CD14-positive monocyte (primary cell): Measurements from ENCODE around the gene PROZ. TPM values are rescaled to one million over a fixed set of nuclear protein-coding genes. Genes with fewer than 3 reads are reported as not detected.

Source experiments
- DNase-seq, 3 donors: peaks; one replicate each; pipeline ENCODE4 v3.0.0-alpha.2; 2011 to 2022
- H2AFZ ChIP-seq: 2 replicates; pipeline ENCODE4 v1.6.0; 2012; ENCODE audit warnings: mild to moderate bottlenecking, low read depth, low read length, inconsistent platforms; ENCODE audit not compliant: insufficient read depth, poor library complexity, severe bottlenecking
- H3K27ac ChIP-seq, 2 donors: 1 replicate in 1 of 2; 2 replicates in 1 of 2; pipeline ENCODE4 v1.5.1; 2012 to 2013; ENCODE audit warnings: low read length in 2 of 2, control low read depth in 1 of 2, inconsistent platforms in 1 of 2, low read depth in 1 of 2, mild to moderate bottlenecking in 1 of 2
- H3K27me3 ChIP-seq, 2 donors: one replicate each; pipeline versions ENCODE4 v1.6.0 to v1.6.1; 2011 to 2013; ENCODE audit warnings: low read length in 2 of 2; ENCODE audit not compliant: control insufficient read depth in 2 of 2, insufficient read depth in 2 of 2
- H3K36me3 ChIP-seq, 2 donors: replicated peaks in 1 of 2; 1 replicate in 1 of 2; 2 replicates in 1 of 2; pipeline versions ENCODE4 v1.5.1 to v1.6.1; 2012 to 2013; ENCODE audit warnings: low read length in 2 of 2, control low read depth in 1 of 2, inconsistent platforms in 1 of 2, mild to moderate bottlenecking in 1 of 2; ENCODE audit not compliant: insufficient read depth in 2 of 2, control insufficient read depth in 1 of 2
- H3K4me1 ChIP-seq, 2 donors: 1 replicate in 1 of 2; 2 replicates in 1 of 2; pipeline versions ENCODE4 v1.5.1 to v1.6.1; 2012 to 2013; ENCODE audit warnings: low read length in 2 of 2, control low read depth in 1 of 2, inconsistent platforms in 1 of 2, mild to moderate bottlenecking in 1 of 2, moderate library complexity in 1 of 2; ENCODE audit not compliant: insufficient read depth in 2 of 2, control insufficient read depth in 1 of 2
- H3K4me2 ChIP-seq: replicated peaks from 2 replicates; pipeline ENCODE3; 2012; ENCODE audit warnings: low read length, moderate library complexity, mild to moderate bottlenecking; ENCODE audit not compliant: poor library complexity, severe bottlenecking; ENCODE audit errors: extremely low read depth
- H3K4me3 ChIP-seq, 3 experiments: fragments of 200-600 bp in 1 of 3; sonication (generic) in 1 of 3; replicated peaks in 1 of 3; 1 replicate in 2 of 3; 2 replicates in 1 of 3; pipeline ENCODE4 v1.5.1; 2011 to 2013; ENCODE audit warnings: low read length in 3 of 3, mild to moderate bottlenecking in 3 of 3, control low read depth in 2 of 3, low read depth in 2 of 3, inconsistent platforms in 1 of 3, moderate library complexity in 1 of 3
- H3K79me2 ChIP-seq: 2 replicates; pipeline ENCODE4 v1.6.0; 2012; ENCODE audit warnings: mild to moderate bottlenecking, control low read depth, inconsistent platforms, low read length, moderate library complexity; ENCODE audit not compliant: insufficient read depth
- H3K9ac ChIP-seq: 2 replicates; pipeline ENCODE4 v1.6.0; 2017; ENCODE audit warnings: low read length, mild to moderate bottlenecking; ENCODE audit not compliant: insufficient read depth, poor library complexity, severe bottlenecking
- H3K9me3 ChIP-seq, 2 donors: replicated peaks in 1 of 2; 1 replicate in 1 of 2; 2 replicates in 1 of 2; pipeline versions ENCODE4 v1.5.1 to v1.6.1; 2012 to 2013; ENCODE audit warnings: low read length in 2 of 2, control low read depth in 1 of 2; ENCODE audit not compliant: control insufficient read depth in 1 of 2, insufficient read depth in 1 of 2
- H4K20me1 ChIP-seq: 2 replicates; pipeline ENCODE4 v1.6.0; 2012; ENCODE audit warnings: mild to moderate bottlenecking, low read length, control low read depth, moderate library complexity; ENCODE audit not compliant: insufficient read depth
- H3K27ac Mint-ChIP-seq, 7 donors: one replicate each; pipeline ENCODE4 v1.8.0; 2020; ENCODE audit warnings: mild to moderate bottlenecking in 7 of 7, mixed read lengths in 7 of 7, moderate library complexity in 6 of 7, inconsistent platforms in 2 of 7
- H3K27me3 Mint-ChIP-seq, 3 donors: one replicate each; pipeline ENCODE4 v1.8.0; 2021 to 2022; ENCODE audit warnings: low read depth in 3 of 3, mild to moderate bottlenecking in 3 of 3, mixed read lengths in 3 of 3, moderate library complexity in 3 of 3, inconsistent platforms in 1 of 3
- H3K36me3 Mint-ChIP-seq, 2 donors: one replicate each; pipeline ENCODE4 v1.8.0; 2020; ENCODE audit warnings: mixed read lengths in 2 of 2, inconsistent platforms in 1 of 2, mild to moderate bottlenecking in 1 of 2
- H3K4me1 Mint-ChIP-seq: one replicate; pipeline ENCODE4 v1.8.0; 2020; ENCODE audit warnings: mild to moderate bottlenecking, mixed read lengths
- H3K4me3 Mint-ChIP-seq, 2 donors: one replicate each; pipeline ENCODE4 v1.8.0; 2020; ENCODE audit warnings: mild to moderate bottlenecking in 2 of 2, mixed read lengths in 2 of 2, moderate library complexity in 1 of 2
- H3K9me3 Mint-ChIP-seq, 7 donors: one replicate each; pipeline ENCODE4 v1.8.0; 2020 to 2022; ENCODE audit warnings: mixed read lengths in 7 of 7, mild to moderate bottlenecking in 6 of 7, moderate library complexity in 6 of 7, inconsistent platforms in 2 of 7
- CTCF ChIP-seq: fragments of 200-600 bp; IDR thresholded peaks from one replicate; pipeline ENCODE4 v1.8.0; 2022; ENCODE audit warnings: antibody characterized with exemption, mild to moderate bottlenecking
- WGBS: methylation state at CpG from one replicate; pipeline ENCODE4 v1.1.5; 2013; ENCODE audit warnings: missing lambda C conversion rate; ENCODE audit not compliant: insufficient coverage; 5-methylcytosine and 5-hydroxymethylcytosine counted together
- intact Hi-C, 2 donors: fragments of 100-400 bp; cut with micrococcal nuclease; formaldehyde crosslinking; loops; one replicate each; pipeline versions ENCODE4 v1.15.0 to v1.15.1; 2023
- polyA plus RNA-seq, 3 donors: library from polyadenylated mRNA; depleted of rRNA in 1 of 3; unstranded in 2 of 3; stranded (reverse) in 1 of 3; fragments of 300-500 nt in 2 of 3; fragments of >200 nt in 1 of 3; fragmentation: Illumina TruSeq in 2 of 3; gene quantifications; 1 replicate in 2 of 3; 2 replicates in 1 of 3; pipeline ENCODE4 v1.2.3, GENCODE V29; 2012 to 2021

PROZ gene
- polyA plus RNA-seq, 3 donors = not detected

- Histone ChIP-seq H3K9ac (no peak overlapping the region), H3K4me2 (no peak overlapping the region), H3K9me3 (peaks cover under 1 to 4% of the 10 kb centered on the region in 2 donors), H2AFZ (no peak overlapping the region), H3K79me2 (no peaks in the 10 kb centered on the region), H3K4me1 (peaks cover 24 to 28% of the 10 kb centered on the region in 2 donors), H3K27me3 (peaks cover 13 to 27% of the 10 kb centered on the region in 2 donors), H3K27ac (no peak overlapping the region), H3K4me3 (no peak overlapping the region), H3K36me3 (no peaks in the 10 kb centered on the region), H4K20me1 (no peaks in the 10 kb centered on the region)
- WGBS = 93% methylated on average over 28 of the region's 31 CpGs
- DNase-seq = no peak
- intact Hi-C loops = loop anchor here in 1 of 2 donors (5.0 kb wide), 1 partner anchor 147 kb away; the partner anchor contains the start of gene LAMP1
- H3K27me3 Mint-ChIP-seq = peaks cover 21 to 34% (median 33%) of the 10 kb centered on the region in 3 donors
- H3K4me1 Mint-ChIP-seq = peaks cover 27% of the 10 kb centered on the region
- peaks cover 2 to 16% (median 9%) of the 10 kb centered on the region in 7 donors for H3K9me3 Mint-ChIP-seq
- no peak overlapping the region for H3K27ac Mint-ChIP-seq
- H3K36me3 Mint-ChIP-seq = peaks cover 6 to 7% of the 10 kb centered on the region in 2 donors
- H3K4me3 Mint-ChIP-seq = peak overlapping the region in 1 of 2 donors; percentile 30
- no peak for TF ChIP-seq CTCF
Measured at GRCh38 chr13:113150550-113151365, 7.7 kb upstream of the PROZ start.

- no peaks in the 10 kb centered on the region for H3K79me2 ChIP-seq
- H3K27ac ChIP-seq = no peak overlapping the region
- DNase-seq = peak; percentile 30 to 59 (median 33)
- intact Hi-C loops = loop anchor here (2.0 to 5.0 kb wide), 2 partner anchors 57 to 145 kb away; partner anchors contain the start of genes CUL4A (in 1 of the 2), LAMP1 (in 1 of the 2) and PCID2 (in 1 of the 2)
- 53% methylated on average over 25 of the region's 28 CpGs for WGBS
- H3K4me2 ChIP-seq = peak overlapping the region; percentile 94
- peaks cover 20 to 33% (median 30%) of the 10 kb centered on the region in 3 donors for H3K27me3 Mint-ChIP-seq
- peaks cover 27% of the 10 kb centered on the region for H3K4me1 Mint-ChIP-seq
- peak overlapping the region in 3 of 7 donors; percentile 42 to 82 (median 70) for H3K27ac Mint-ChIP-seq
- TF ChIP-seq CTCF = no peak
- H3K4me3 ChIP-seq = peak overlapping the region in 2 of 3 experiments; percentile 31 to 77
- H4K20me1 ChIP-seq = no peaks in the 10 kb centered on the region
- H3K4me3 Mint-ChIP-seq = peak overlapping the region; percentile 83 to 97
- H3K4me1 ChIP-seq = peaks cover 24 to 28% of the 10 kb centered on the region in 2 donors
- peaks cover 2 to 22% (median 11%) of the 10 kb centered on the region in 7 donors for H3K9me3 Mint-ChIP-seq
- no peaks in the 10 kb centered on the region for H3K36me3 ChIP-seq
- H3K9ac ChIP-seq = peak overlapping the region; percentile 67
- H3K36me3 Mint-ChIP-seq = peaks cover 6 to 7% of the 10 kb centered on the region in 2 donors
- H2AFZ ChIP-seq = peak overlapping the region; percentile 100
- H3K27me3 ChIP-seq = peaks cover 13 to 27% of the 10 kb centered on the region in 2 donors
- H3K9me3 ChIP-seq = peaks cover 4 to 6% of the 10 kb centered on the region in 2 donors
Measured at GRCh38 chr13:113151745-113152690, 6.4 kb upstream of the PROZ start.
